ES-I3 (cell line): ENCODE measurements around the gene OPN1SW.

Source experiments
- H3K36me3 ChIP-seq: 2 replicates; pipeline ENCODE4 v1.6.1; 2013; ENCODE audit warnings: mild to moderate bottlenecking, low read length, control low read depth, moderate library complexity; ENCODE audit not compliant: insufficient read depth
- H3K4me1 ChIP-seq: 2 replicates; pipeline ENCODE4 v1.6.1; 2013; ENCODE audit warnings: mild to moderate bottlenecking, control low read depth, low read length; ENCODE audit not compliant: insufficient read depth
- H3K9ac ChIP-seq: 2 replicates; pipeline ENCODE4 v1.6.1; 2013; ENCODE audit warnings: low read depth, mild to moderate bottlenecking, low read length, moderate library complexity
- H3K9me3 ChIP-seq: 2 replicates; pipeline ENCODE4 v1.6.1; 2013; ENCODE audit warnings: mild to moderate bottlenecking, low read length, moderate library complexity; ENCODE audit not compliant: control insufficient read depth, insufficient read depth

Gene OPN1SW

GRCh38 chr7:128801667-128802418 is 26.2 kb upstream of the OPN1SW start:
- H3K36me3 ChIP-seq, result peaks cover 20% of the 10 kb centered on the region

GRCh38 chr7:128801003-128801402 is 25.4 kb upstream of the OPN1SW start:
- H3K9me3 ChIP-seq, result no peaks in the 10 kb centered on the region
- H3K4me1 ChIP-seq, result no peaks in the 10 kb centered on the region; the same call in 1 of the 2 replicates
- H3K36me3 ChIP-seq, result peaks cover 15% of the 10 kb centered on the region
- H3K9ac ChIP-seq, result no peak overlapping the region

More at GRCh38 chr7:128801667-128802418, 26.2 kb upstream of the OPN1SW start:
- no peak overlapping the region for H3K9ac ChIP-seq
- H3K4me1 ChIP-seq, result no peaks in the 10 kb centered on the region; the same call in 1 of the 2 replicates
- no peaks in the 10 kb centered on the region for H3K9me3 ChIP-seq

- peaks cover 10% of the 10 kb centered on the region for H3K36me3 ChIP-seq
- no peaks in the 10 kb centered on the region for H3K9me3 ChIP-seq
- H3K4me1 ChIP-seq, result no peaks in the 10 kb centered on the region; the same call in 1 of the 2 replicates
- no peak overlapping the region for H3K9ac ChIP-seq
Observed at GRCh38 chr7:128800567-128800966, 25.0 kb upstream of the OPN1SW start.

GRCh38 chr7:128799451-128799850 is 23.9 kb upstream of the OPN1SW start:
- no peak overlapping the region for H3K9ac ChIP-seq
- peaks cover 12% of the 10 kb centered on the region for H3K36me3 ChIP-seq
- H3K4me1 ChIP-seq, result peaks cover 3% of the 10 kb centered on the region
- no peaks in the 10 kb centered on the region for H3K9me3 ChIP-seq

GRCh38 chr7:128796327-128796726 is 20.7 kb upstream of the OPN1SW start:
- Histone ChIP-seq H3K36me3 (peaks cover 12% of the 10 kb centered on the region), H3K4me1 (peaks cover 3% of the 10 kb centered on the region; the same call in 1 of the 2 replicates), H3K9ac (no peak overlapping the region), H3K9me3 (no peaks in the 10 kb centered on the region)

- H3K9me3 ChIP-seq, result no peaks in the 10 kb centered on the region
- no peak overlapping the region for H3K9ac ChIP-seq
- H3K4me1 ChIP-seq, result peaks cover 3% of the 10 kb centered on the region; the same call in 1 of the 2 replicates
- H3K36me3 ChIP-seq, result peaks cover 9% of the 10 kb centered on the region; the same call in 1 of the 2 replicates
Observed at GRCh38 chr7:128795129-128795528, 19.5 kb upstream of the OPN1SW start.

GRCh38 chr7:128794436-128794835 is 18.8 kb upstream of the OPN1SW start:
- Histone ChIP-seq H3K36me3 (peaks cover 9% of the 10 kb centered on the region; the same call in 1 of the 2 replicates), H3K9ac (no peak overlapping the region), H3K9me3 (no peaks in the 10 kb centered on the region), H3K4me1 (peaks cover 3% of the 10 kb centered on the region; the same call in 1 of the 2 replicates)

- Histone ChIP-seq H3K4me1 (peaks cover 3% of the 10 kb centered on the region; the same call in 1 of the 2 replicates), H3K36me3 (peaks cover 9% of the 10 kb centered on the region; the same call in 1 of the 2 replicates), H3K9ac (no peak overlapping the region), H3K9me3 (no peaks in the 10 kb centered on the region)
Observed at GRCh38 chr7:128794020-128794419, 18.4 kb upstream of the OPN1SW start.

- Histone ChIP-seq H3K9me3 (no peaks in the 10 kb centered on the region), H3K36me3 (0 out of 2 replicates have a peak, but pooled peaks cover 6% of the 10 kb centered on the region), H3K9ac (no peak overlapping the region), H3K4me1 (peaks cover 3% of the 10 kb centered on the region; the same call in 1 of the 2 replicates)
Observed at GRCh38 chr7:128793181-128793547, 17.6 kb upstream of the OPN1SW start.

GRCh38 chr7:128792471-128793180 is 17.0 kb upstream of the OPN1SW start:
- no peaks in the 10 kb centered on the region for H3K9me3 ChIP-seq
- H3K4me1 ChIP-seq, result peaks cover 3% of the 10 kb centered on the region; the same call in 1 of the 2 replicates
- no peak overlapping the region for H3K9ac ChIP-seq
- H3K36me3 ChIP-seq, result 0 out of 2 replicates have a peak, but pooled peaks cover 6% of the 10 kb centered on the region

- H3K36me3 ChIP-seq, result 0 out of 2 replicates have a peak, but pooled peaks cover 6% of the 10 kb centered on the region
- H3K9me3 ChIP-seq, result no peaks in the 10 kb centered on the region
- peak overlapping the region; percentile 89 for H3K9ac ChIP-seq
- H3K4me1 ChIP-seq, result peaks cover 3% of the 10 kb centered on the region; the same call in 1 of the 2 replicates
Observed at GRCh38 chr7:128791972-128792327, 16.4 kb upstream of the OPN1SW start.

- peak within 1 kb of the TSS; percentile 89 for H3K9ac ChIP-seq
- peaks cover 3% of the 10 kb centered on the region; the same call in 1 of the 2 replicates for H3K4me1 ChIP-seq
- no peaks in the 10 kb centered on the region for H3K9me3 ChIP-seq
- H3K36me3 ChIP-seq, result 0 out of 2 replicates have a peak, but pooled peaks cover 6% of the 10 kb centered on the region
Observed at GRCh38 chr7:128791121-128791971, 15.8 kb upstream of the OPN1SW start, which contains the start of gene CCDC136. Gene CCDC136, plus strand, starts transcription at chr7:128791968. Its CDS starts 444 bp downstream, at chr7:128792412.

GRCh38 chr7:128790315-128791041 is 14.9 kb upstream of the OPN1SW start:
- Histone ChIP-seq H3K9ac (peak overlapping the region; percentile 89), H3K9me3 (no peaks in the 10 kb centered on the region)

More at GRCh38 chr7:128790315-128791041, 14.9 kb upstream of the OPN1SW start:
- peaks cover 3% of the 10 kb centered on the region; the same call in 1 of the 2 replicates for H3K4me1 ChIP-seq
- 0 out of 2 replicates have a peak, but pooled peaks cover 6% of the 10 kb centered on the region for H3K36me3 ChIP-seq
